ENCODE measurements around the gene ANXA1.

DNA sequence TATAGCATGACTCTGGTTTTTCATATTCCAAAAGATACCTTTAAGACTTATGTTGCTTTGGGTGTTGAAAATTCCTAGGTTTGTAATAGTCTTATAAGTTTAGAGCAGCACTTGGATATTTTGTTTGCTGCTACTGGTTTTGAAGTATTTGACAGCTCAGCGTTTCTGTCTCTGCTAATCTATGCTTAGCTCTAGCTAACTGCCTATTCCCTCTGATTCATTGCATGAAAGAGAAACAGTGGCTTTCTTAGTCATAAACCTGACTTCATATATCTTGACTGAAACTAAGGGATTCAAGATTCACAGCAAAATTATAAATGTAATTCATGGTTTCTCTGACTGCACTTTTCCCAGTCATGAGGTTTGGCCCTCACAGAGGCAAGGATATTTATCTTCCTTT, 35.6 kb upstream of the ANXA1 start:
- TF ChIP-seq, protein P1, sequence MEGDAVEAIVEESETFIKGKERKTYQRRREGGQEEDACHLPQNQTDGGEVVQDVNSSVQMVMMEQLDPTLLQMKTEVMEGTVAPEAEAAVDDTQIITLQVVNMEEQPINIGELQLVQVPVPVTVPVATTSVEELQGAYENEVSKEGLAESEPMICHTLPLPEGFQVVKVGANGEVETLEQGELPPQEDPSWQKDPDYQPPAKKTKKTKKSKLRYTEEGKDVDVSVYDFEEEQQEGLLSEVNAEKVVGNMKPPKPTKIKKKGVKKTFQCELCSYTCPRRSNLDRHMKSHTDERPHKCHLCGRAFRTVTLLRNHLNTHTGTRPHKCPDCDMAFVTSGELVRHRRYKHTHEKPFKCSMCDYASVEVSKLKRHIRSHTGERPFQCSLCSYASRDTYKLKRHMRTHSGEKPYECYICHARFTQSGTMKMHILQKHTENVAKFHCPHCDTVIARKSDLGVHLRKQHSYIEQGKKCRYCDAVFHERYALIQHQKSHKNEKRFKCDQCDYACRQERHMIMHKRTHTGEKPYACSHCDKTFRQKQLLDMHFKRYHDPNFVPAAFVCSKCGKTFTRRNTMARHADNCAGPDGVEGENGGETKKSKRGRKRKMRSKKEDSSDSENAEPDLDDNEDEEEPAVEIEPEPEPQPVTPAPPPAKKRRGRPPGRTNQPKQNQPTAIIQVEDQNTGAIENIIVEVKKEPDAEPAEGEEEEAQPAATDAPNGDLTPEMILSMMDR (IDR thresholded peaks at IDR 0.05) = no peak
- TF ChIP-seq POLR2AphosphoS5 (IDR thresholded peaks at IDR 0.05) (no peak), POLR2A (IDR thresholded peaks at IDR 0.05) (no peak), EP300 (IDR thresholded peaks at IDR 0.05) (no peak)

Data from sigmoid colon (tissue), 4 donors.